ENCODE results near the gene TFF3. TPM values are rescaled to one million over a fixed set of nuclear protein-coding genes. Genes with fewer than 3 reads are reported as not detected.

The TFF3 gene
- total and polyA plus RNA-seq, 2 experiments from 2014 or later = 1.2 to 3.3 TPM

GRCh38 chr21:42278451-42279149, 36.6 kb downstream of the TFF3 start:
- Mint-ChIP-seq H3K27ac (no peak overlapping the region), H3K4me3 (no peak overlapping the region), H3K36me3 (ENCODE audit: low read depth) (no peaks in the 10 kb centered on the region), H3K9me3 (no peaks in the 10 kb centered on the region), H3K27me3 (ENCODE audit: insufficient read depth, low read depth, poor library complexity) (peaks cover 12% of the 10 kb centered on the region), H3K4me1 (no peaks in the 10 kb centered on the region; the same call in 2 of the 3 replicates)
- TF ChIP-seq ETS1 (IDR thresholded peaks at IDR 0.05) (no peak), JUNB (IDR thresholded peaks at IDR 0.05; ENCODE audit: unreplicated experiment) (no peak), ZNF114 (CRISPR knock-in tag; IDR thresholded peaks at IDR 0.05) (no peak), ZNF462 (CRISPR knock-in tag; IDR thresholded peaks at IDR 0.05) (no peak), EZH2phosphoT487 (IDR thresholded peaks at IDR 0.05; ENCODE audit: unreplicated experiment) (no peak), CREB1 (CRISPR knock-in tag; IDR thresholded peaks at IDR 0.05; ENCODE audit: low read depth) (no peak), ZNF331 (CRISPR knock-in tag; IDR thresholded peaks at IDR 0.05; ENCODE audit: low read depth) (no peak), POLR2AphosphoS5 (IDR thresholded peaks at IDR 0.05; ENCODE audit: low read depth) (no peak), REST (IDR thresholded peaks at IDR 0.05; ENCODE audit: unreplicated experiment) (no peak)
- Histone ChIP-seq H2AFZ (no peak overlapping the region), H4K20me1 (replicated peaks; ENCODE audit: insufficient read depth) (no peaks in the 10 kb centered on the region), H3K4me3 (no peak overlapping the region), H3K36me3 (ENCODE audit: insufficient read depth) (no peaks in the 10 kb centered on the region), H3K4me2 (no peak overlapping the region), H3K27me3 (ENCODE audit: insufficient read depth) (no peaks in the 10 kb centered on the region), H3K79me2 (replicated peaks; ENCODE audit: insufficient read depth) (no peaks in the 10 kb centered on the region), H3K4me1 (ENCODE audit: insufficient read depth) (no peaks in the 10 kb centered on the region), H3K9me2 (ENCODE audit: insufficient read depth) (no peaks in the 10 kb centered on the region), H3K27ac (ENCODE audit: low read depth) (no peak overlapping the region), H3F3A (replicated peaks; ENCODE audit: low read depth) (no peaks in the 10 kb centered on the region)
- no peak for ATAC-seq
- DNase-seq (ENCODE audit: low spot score) = no peak

Measured in GM23338 (cell line).